ENCODE data around the gene CD27. TPM values are rescaled to one million over a fixed set of nuclear protein-coding genes. Genes with fewer than 3 reads are reported as not detected.
"Not testable (repeated sequence)": the region's sequence is repeated elsewhere in the genome, so short reads cannot be mapped to it uniquely, and the experiment has no call there.

CD27 gene
- polyA plus RNA-seq, 1 donor from 2014 or later: 264 TPM

DNA sequence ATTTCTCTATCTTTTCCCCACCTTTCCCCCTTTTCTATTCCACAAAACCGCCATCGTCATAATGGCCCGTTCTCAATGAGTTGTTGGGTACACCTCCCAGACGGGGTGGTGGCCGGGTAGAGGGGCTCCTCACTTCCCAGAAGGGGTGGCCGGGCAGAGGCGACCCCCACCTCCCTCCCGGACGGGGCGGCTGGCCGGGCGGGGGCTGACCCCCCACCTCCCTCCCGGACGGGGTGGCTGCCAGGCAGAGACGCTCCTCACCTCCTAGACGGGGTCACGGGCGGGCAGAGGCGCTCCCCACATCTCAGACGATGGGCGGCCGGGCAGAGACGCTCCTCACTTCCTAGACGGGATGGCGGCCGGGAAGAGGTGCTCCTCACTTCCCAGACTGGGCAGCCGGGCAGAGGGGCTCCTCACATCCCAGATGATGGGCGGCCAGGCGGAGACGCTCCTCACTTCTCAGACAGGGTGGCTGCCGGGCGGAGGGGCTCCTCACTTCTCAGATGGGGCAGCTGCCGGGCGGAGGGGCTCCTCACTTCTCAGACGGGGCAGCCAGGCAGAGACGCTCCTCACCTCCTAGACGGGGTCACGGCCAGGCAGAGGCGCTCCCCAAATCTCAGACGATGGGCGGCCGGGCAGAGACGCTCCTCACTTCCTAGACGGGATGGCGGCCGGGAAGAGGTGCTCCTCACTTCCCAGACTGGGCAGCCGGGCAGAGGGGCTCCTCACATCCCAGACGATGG, 30.6 kb downstream of the CD27 start:
- not testable (repeated sequence) for H3K4me3 Mint-ChIP-seq, H3K4me1 Mint-ChIP-seq, H3K9me3 Mint-ChIP-seq, H3K27ac Mint-ChIP-seq, H3K27me3 Mint-ChIP-seq, H3K36me3 Mint-ChIP-seq

GRCh38 chr12:6476489-6476888, 31.7 kb downstream of the CD27 start:
- Mint-ChIP-seq H3K4me1 (peaks cover 0 to 2% (median 2%) of the 10 kb centered on the region in 3 donors), H3K9me3 (no peaks in the 10 kb centered on the region), H3K27ac (no peak overlapping the region), H3K27me3 (peaks cover 1% of the 10 kb centered on the region), H3K36me3 (no peaks in the 10 kb centered on the region), H3K4me3 (no peak overlapping the region)

- not testable (repeated sequence) for H3K27me3 Mint-ChIP-seq, H3K27ac Mint-ChIP-seq, H3K4me3 Mint-ChIP-seq, H3K36me3 Mint-ChIP-seq, H3K9me3 Mint-ChIP-seq, H3K4me1 Mint-ChIP-seq
These were observed 33.0 kb downstream of the CD27 start for GRCh38 chr12:6477601-6478377.

DNA sequence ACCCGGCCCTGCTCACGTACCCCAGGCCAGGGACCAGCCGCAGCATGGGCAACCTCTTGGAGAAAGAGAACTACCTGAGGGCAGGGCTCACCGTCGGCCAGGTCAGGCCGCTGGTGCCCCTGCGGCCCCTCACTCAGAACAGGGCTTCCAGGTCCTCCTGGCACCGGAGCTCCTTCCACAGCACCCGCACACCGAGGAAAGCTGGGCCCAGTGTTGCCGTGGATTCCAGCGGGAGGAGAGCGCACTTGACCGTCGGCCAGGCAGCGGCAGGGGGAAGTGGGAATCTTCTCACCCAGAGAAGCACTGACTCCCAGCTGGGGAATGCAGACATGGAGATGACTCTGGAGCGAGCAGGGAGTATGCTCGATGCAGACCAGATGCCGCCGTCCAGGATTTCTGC, 33.7 kb downstream of the CD27 start:
- peaks cover 0 to 2% (median 0%) of the 10 kb centered on the region in 3 donors for H3K4me1 Mint-ChIP-seq
- no peak overlapping the region for H3K4me3 Mint-ChIP-seq
- H3K36me3 Mint-ChIP-seq: no peaks in the 10 kb centered on the region
- H3K9me3 Mint-ChIP-seq: no peaks in the 10 kb centered on the region
- H3K27me3 Mint-ChIP-seq: peaks cover 1% of the 10 kb centered on the region
- H3K27ac Mint-ChIP-seq: no peak overlapping the region

DNA sequence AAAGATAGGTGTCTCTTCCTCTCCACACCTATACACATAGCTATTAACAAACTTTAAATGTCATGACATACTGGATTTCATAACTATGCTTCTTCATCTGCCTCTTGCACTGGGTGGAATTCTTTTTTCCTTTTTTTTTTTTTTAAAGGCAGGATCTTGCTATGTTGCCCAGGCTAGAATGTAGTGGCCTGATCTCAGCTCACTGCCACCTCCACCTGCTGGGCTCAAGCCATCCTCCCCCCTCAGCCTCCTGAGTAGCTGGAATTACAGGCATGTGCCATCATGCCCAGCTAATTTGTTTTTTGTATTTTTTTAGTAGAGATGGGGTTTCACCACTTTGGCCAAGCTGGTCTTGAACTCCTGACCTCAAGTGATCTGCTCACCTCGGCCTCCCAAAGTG, 43.5 kb downstream of the CD27 start:
- no peak overlapping the region for H3K27ac Mint-ChIP-seq
- H3K4me3 Mint-ChIP-seq: peak overlapping the region in 1 of 4 donors; percentile 5
- H3K27me3 Mint-ChIP-seq: no peaks in the 10 kb centered on the region
- H3K4me1 Mint-ChIP-seq: peaks cover 5 to 9% (median 6%) of the 10 kb centered on the region in 3 donors
- no peaks in the 10 kb centered on the region for H3K36me3 Mint-ChIP-seq
- H3K9me3 Mint-ChIP-seq: no peaks in the 10 kb centered on the region

DNA sequence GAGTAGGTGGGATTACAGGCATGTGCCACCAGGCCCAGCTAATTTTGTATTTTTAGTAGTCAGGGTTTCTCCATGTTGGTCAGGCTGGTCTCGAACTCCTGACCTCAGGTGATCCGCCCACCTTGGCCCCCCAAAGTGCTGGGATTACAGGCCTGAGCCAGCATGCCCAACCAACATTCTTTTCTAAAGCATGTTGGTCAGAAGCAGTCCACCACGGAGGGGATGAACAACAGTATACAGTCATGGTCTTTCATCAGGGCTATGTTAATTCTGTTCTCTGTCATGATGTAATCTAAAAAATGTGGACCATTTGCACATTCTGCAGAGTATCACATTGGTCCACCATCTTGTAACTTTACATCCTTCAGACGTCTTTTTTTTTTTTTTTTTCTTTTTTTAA, 44.7 kb downstream of the CD27 start:
- H3K4me1 Mint-ChIP-seq: peaks cover 7 to 9% (median 8%) of the 10 kb centered on the region in 3 donors
- no peak overlapping the region for H3K27ac Mint-ChIP-seq
- H3K9me3 Mint-ChIP-seq: no peaks in the 10 kb centered on the region
- H3K4me3 Mint-ChIP-seq: no peak overlapping the region
- H3K36me3 Mint-ChIP-seq: no peaks in the 10 kb centered on the region
- no peaks in the 10 kb centered on the region for H3K27me3 Mint-ChIP-seq

DNA sequence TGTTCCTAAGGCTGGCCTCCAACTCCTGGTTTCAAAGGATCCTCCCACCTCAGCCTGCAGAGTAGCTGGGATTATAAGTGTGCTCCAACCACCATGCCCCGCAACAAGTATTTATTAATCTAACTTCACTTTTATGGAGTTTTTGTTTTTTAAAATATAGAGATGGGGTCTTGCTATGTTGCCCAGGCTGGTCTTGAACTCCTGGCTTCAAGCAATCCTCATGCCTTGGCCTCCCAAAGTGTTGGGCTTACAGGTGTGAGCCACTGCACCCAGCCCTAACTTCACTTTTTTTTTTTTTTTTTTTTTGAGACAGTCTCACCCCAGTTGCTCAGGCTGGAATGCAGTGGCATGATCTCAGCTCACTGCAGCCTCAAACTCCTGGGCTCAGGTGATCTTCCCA, 45.9 kb downstream of the CD27 start:
- peak overlapping the region in 1 of 4 donors; percentile 29 for H3K4me3 Mint-ChIP-seq
- not testable (repeated sequence) for H3K9me3 Mint-ChIP-seq, H3K27me3 Mint-ChIP-seq, H3K27ac Mint-ChIP-seq, H3K36me3 Mint-ChIP-seq
- peaks cover 15 to 21% (median 19%) of the 10 kb centered on the region in 3 donors for H3K4me1 Mint-ChIP-seq

GRCh38 chr12:6492838-6493496, 48.2 kb downstream of the CD27 start, which contains the start of gene MRPL51:
MRPL51 (minus strand) TSS chr12:6493262; CDS start chr12:6493136, 126 bp downstream.
- H3K27me3 Mint-ChIP-seq: no peaks in the 10 kb centered on the region
- no peaks in the 10 kb centered on the region for H3K36me3 Mint-ChIP-seq
- peak within 1 kb of the TSS; percentile 83 to 99 (median 97) for H3K27ac Mint-ChIP-seq
- H3K9me3 Mint-ChIP-seq: no peaks in the 10 kb centered on the region
- peak within 1 kb of the TSS; percentile 88 to 99 (median 97) for H3K4me3 Mint-ChIP-seq
- peaks cover 16 to 21% (median 19%) of the 10 kb centered on the region in 3 donors for H3K4me1 Mint-ChIP-seq

GRCh38 chr12:6493497-6494257, 48.9 kb downstream of the CD27 start, which contains the start of gene NCAPD2:
NCAPD2 (plus strand) TSS chr12:6494102; CDS start chr12:6495099, 997 bp downstream.
- H3K27ac Mint-ChIP-seq: peak within 1 kb of the TSS; percentile 83 to 99 (median 97)
- peaks cover 18 to 21% (median 19%) of the 10 kb centered on the region in 3 donors for H3K4me1 Mint-ChIP-seq
- peak within 1 kb of the TSS; percentile 88 to 99 (median 97) for H3K4me3 Mint-ChIP-seq
- no peaks in the 10 kb centered on the region for H3K27me3 Mint-ChIP-seq
- H3K9me3 Mint-ChIP-seq: no peaks in the 10 kb centered on the region
- peaks cover 3% of the 10 kb centered on the region for H3K36me3 Mint-ChIP-seq

GRCh38 chr12:6494258-6494743, 49.5 kb downstream of the CD27 start:
- Mint-ChIP-seq H3K4me3 (peak overlapping the region; percentile 88 to 99 (median 97)), H3K27ac (peak overlapping the region; percentile 83 to 99 (median 90)), H3K36me3 (peaks cover 3% of the 10 kb centered on the region), H3K27me3 (no peaks in the 10 kb centered on the region), H3K9me3 (no peaks in the 10 kb centered on the region), H3K4me1 (peaks cover 18 to 21% (median 19%) of the 10 kb centered on the region in 3 donors)

- Mint-ChIP-seq H3K27ac (peak overlapping the region in 2 of 3 donors; percentile 25 to 83), H3K36me3 (peaks cover 3% of the 10 kb centered on the region)
These were observed 50.2 kb downstream of the CD27 start for GRCh38 chr12:6494968-6495367.

DNA sequence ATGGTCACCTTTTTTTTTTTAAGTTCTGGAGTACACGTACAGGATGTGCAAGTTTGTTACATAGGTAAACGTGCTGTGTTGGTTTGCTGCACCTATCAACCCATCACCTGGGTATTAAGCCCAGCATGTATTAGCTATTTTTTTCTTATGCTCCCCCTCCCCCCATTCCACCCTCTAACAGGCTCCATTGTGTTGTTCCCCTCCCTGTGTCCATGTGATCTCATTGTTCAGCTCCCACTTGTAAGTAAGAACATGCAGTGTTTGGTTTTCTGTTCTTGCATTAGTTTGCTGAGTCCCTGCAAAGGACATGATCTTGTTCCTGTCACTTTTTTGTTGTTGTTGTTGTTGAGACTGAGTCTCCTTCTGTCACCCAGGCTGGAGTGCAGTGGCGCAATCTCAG, 52.5 kb downstream of the CD27 start:
- H3K27me3 Mint-ChIP-seq: not testable (repeated sequence)

More at GRCh38 chr12:6494968-6495367, 50.2 kb downstream of the CD27 start:
- peak overlapping the region; percentile 88 to 99 (median 97) for H3K4me3 Mint-ChIP-seq
- H3K27me3 Mint-ChIP-seq: no peaks in the 10 kb centered on the region
- peaks cover 18 to 21% (median 19%) of the 10 kb centered on the region in 3 donors for H3K4me1 Mint-ChIP-seq
- no peaks in the 10 kb centered on the region for H3K9me3 Mint-ChIP-seq

GRCh38 chr12:6500466-6500865, 55.7 kb downstream of the CD27 start:
- H3K4me3 Mint-ChIP-seq: no peak overlapping the region
- no peak overlapping the region for H3K27ac Mint-ChIP-seq
- peaks cover 1 to 5% (median 1%) of the 10 kb centered on the region in 3 donors for H3K4me1 Mint-ChIP-seq
- no peaks in the 10 kb centered on the region for H3K9me3 Mint-ChIP-seq
- peaks cover 3% of the 10 kb centered on the region for H3K36me3 Mint-ChIP-seq
- no peaks in the 10 kb centered on the region for H3K27me3 Mint-ChIP-seq

More for the DNA sequence above, 52.5 kb downstream of the CD27 start:
- H3K4me1 Mint-ChIP-seq: peaks cover 17 to 19% (median 18%) of the 10 kb centered on the region in 3 donors
- peak overlapping the region in 1 of 4 donors; percentile 37 for H3K4me3 Mint-ChIP-seq
- peak overlapping the region in 1 of 3 donors; percentile 73 for H3K27ac Mint-ChIP-seq
- not testable (repeated sequence) for H3K9me3 Mint-ChIP-seq, H3K36me3 Mint-ChIP-seq

All from IgD-negative memory B cell (primary cell).